Fibroblast of mammary gland (primary cell): ENCODE results near the gene NOX5.

Experiments
- DNase-seq: peaks from one replicate; pipeline ENCODE4 v3.0.0-alpha.2; 2010; ENCODE audit warnings: low read depth
- H3K4me3 ChIP-seq: 2 replicates; pipeline ENCODE4 v1.5.1; 2011; ENCODE audit warnings: low read depth, mild to moderate bottlenecking, low read length, moderate library complexity; ENCODE audit not compliant: control insufficient read depth
- CTCF ChIP-seq: conservative IDR thresholded peaks from 2 replicates; pipeline ENCODE4 v1.5.1; 2011; ENCODE audit warnings: low read depth, low read length, inconsistent platforms; ENCODE audit not compliant: control insufficient read depth, insufficient read depth

Gene NOX5

DNA sequence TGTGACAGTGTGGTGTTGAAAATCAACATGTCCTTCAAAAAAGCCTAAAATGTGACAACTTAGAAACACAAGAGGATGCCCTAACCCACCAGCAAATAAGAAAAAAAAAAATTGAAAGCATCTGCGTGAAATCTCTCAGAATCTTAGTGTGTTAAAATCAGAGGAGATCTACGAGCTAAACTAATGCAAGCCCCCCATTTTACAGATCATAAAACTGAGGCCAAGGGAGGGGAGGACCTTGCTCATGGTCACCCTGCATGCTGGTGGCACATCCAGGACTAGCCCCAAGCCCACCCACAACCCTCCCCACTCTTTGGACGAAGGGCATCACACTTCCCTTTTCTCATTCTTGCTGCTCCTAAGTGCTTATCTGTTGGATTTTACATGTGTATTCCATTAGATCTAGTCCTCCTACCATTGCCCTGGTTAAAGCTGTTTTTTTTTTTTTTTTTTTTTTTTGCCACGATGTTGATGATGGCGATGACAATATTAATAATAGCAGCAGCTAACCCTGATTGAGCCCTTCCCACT is 29.1 kb upstream of the NOX5 start:
- TF ChIP-seq CTCF: no peak
- H3K4me3 ChIP-seq: no peak overlapping the region
- no peak for DNase-seq

GRCh38 chr15:68986322-68986721 is 28.2 kb upstream of the NOX5 start:
- no peak for DNase-seq
- TF ChIP-seq CTCF: no peak

DNA sequence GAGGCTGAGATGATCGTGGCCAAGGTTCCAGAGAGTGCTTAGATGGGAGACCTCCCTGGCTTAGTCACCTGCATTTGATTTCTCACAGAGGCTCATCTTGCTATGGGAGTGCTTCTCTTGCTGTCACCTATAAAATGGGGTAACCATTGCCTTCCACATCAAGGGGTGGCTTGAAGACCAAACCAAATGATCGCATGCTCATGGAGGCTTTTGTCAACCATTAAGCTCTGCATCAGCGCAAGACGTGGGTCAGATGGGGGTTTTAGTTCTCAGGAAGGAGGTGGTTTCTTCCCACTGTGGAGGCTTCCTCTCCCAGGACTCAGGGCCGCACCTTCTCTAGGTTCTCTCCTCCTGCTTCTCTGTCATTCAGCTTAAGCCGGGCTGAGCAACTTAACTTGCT is 27.4 kb upstream of the NOX5 start:
- DNase-seq: no peak

More at GRCh38 chr15:68986322-68986721, 28.2 kb upstream of the NOX5 start:
- no peak overlapping the region for H3K4me3 ChIP-seq

GRCh38 chr15:68987676-68988075 is 26.8 kb upstream of the NOX5 start:
- H3K4me3 ChIP-seq: no peak overlapping the region
- TF ChIP-seq CTCF: no peak
- DNase-seq: no peak

More for the DNA sequence above, 27.4 kb upstream of the NOX5 start:
- H3K4me3 ChIP-seq: no peak overlapping the region
- no peak for TF ChIP-seq CTCF

DNA sequence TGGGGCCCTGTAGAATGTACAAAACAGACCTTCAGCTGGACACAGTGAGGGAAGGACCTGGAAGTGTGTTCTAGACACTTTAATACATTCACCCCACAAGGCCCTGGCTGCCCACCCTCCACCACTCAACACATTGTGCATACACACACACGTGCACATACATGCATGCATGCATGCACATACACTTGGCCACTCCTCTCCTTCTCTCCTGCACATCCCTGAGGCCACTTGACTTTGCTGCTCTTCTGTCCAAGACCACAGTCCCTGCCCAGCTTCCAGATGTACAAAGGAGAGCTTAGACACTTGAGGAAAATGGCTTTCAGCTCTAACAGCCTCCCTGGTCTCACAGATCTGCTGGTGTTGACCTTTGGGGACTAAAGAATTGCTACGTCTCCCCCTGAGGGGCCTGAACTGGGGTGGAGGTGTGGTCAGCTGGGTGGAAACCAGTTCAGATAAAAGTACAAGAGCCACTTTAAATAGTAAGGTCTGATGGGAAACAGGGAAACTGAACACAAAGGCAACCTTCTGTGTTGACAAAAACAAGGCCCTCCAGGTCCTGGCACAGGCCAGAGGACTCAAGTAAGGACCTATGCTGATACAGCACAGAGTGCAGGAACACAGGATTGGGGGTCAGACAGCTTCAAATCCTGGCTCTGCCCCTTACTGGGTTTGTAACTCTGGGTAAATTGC is 24.8 kb upstream of the NOX5 start:
- H3K4me3 ChIP-seq: no peak overlapping the region
- TF ChIP-seq CTCF: no peak
- no peak for DNase-seq

GRCh38 chr15:68990231-68990991 is 24.1 kb upstream of the NOX5 start:
- no peak for DNase-seq
- no peak overlapping the region for H3K4me3 ChIP-seq
- no peak for TF ChIP-seq CTCF
